Fibroblast of skin of right quadriceps (primary cell): ENCODE results near the gene DCXR.

ENCODE experiments used
- DNase-seq: peaks from one replicate; pipeline ENCODE4 v3.0.0-alpha.2; 2013

The DCXR gene

GRCh38 chr17:82036634-82037091, 834 bp downstream of the DCXR start:
- no peak for DNase-seq

GRCh38 chr17:82035956-82036633, 1.4 kb downstream of the DCXR start:
- no peak for DNase-seq

DNA sequence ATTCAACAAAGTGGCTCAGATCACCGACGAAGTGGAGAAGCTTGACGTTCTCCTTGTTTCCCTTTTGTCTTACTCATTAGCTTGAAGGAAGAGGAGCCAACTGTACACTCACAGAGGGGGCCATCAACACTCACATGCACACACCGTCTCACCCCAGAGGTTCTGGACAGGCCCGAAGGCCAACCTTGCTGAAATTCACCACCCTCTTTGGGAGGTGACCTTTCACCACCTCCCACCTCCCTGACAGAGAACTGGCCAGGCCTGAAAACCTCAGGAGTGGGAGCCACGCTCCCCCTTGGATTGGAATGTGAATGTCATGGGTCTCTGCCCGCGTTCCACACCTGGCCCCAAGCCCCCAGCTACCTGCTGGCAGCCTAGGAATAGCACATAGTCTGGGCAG, 2.0 kb downstream of the DCXR start:
- no peak for DNase-seq

DNA sequence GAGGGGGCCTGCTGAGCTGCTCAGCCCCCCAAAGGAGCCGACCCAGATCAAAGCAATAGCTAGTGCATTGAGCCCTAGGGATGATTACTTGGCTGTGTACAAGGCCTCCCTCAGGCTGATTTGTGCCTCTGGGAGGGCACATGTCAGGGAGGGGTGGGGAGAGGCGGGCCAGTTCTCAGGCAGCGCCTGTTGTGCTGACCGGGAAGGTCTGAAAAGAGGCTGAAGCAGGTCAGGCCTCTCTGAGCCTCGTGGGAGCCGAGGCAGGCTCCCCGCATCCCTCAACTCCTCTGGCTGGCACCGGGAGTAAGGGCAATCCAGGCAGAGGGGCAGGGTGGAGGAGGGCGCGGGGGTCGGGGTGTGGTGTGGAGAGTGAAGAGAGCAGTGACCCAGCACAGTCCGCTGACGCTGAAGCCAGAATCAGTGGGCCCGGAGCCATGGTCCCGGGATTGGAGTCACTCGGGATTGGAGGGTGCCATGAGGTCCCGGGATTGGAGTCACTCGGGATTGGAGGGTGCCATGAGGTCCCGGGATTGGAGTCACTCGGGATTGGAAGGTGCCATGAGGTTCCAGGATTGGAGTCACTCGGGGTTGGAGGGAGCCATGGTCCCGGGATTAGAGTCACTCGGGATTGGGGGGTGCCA, 3.0 kb downstream of the DCXR start:
- no peak for DNase-seq

GRCh38 chr17:82033359-82034085, 4.0 kb downstream of the DCXR start:
- no peak for DNase-seq

DNA sequence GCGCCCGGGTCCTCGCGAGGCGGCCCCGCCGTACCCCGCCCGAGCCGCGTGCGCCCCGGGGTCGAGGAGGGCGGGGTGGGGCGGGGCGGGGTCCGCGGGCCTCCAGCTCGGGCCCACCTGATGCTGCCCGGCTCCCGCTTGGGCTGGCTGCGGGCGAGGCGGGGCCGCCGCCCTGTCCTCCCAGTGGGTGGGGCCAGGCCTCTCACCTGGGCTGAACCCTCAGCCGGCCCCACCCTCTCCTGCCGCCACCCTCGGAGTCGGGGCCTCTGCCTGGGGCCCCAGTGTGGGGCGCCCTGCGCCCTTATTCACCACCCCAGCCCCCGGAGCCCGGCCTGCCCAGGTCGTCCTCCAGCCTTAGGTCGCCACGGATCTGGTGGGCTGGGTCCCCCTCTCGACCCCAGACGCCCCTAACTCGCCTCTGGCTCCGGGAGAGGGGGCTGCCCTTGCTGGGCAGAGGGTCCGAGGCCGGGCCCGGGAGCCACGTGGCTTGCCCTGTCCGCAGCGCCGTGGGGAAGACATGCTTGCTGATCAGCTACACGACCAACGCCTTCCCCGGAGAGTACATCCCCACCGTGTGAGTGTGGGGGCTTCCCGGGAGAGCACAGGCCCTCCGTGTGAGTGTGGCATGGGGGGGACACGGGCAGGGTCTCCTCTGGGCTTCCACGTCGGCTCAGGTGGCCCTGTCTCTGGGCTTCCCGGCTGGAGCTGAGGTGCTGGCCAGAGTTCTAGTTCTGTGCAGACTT, 5.4 kb downstream of the DCXR start:
- no peak for DNase-seq

- no peak for DNase-seq
Measured at GRCh38 chr17:82031303-82031884, 6.1 kb downstream of the DCXR start, which contains the start of gene RAC3. Gene RAC3 (plus strand): TSS chr17:82031678. CDS start chr17:82031762, 84 bp downstream.

DNA sequence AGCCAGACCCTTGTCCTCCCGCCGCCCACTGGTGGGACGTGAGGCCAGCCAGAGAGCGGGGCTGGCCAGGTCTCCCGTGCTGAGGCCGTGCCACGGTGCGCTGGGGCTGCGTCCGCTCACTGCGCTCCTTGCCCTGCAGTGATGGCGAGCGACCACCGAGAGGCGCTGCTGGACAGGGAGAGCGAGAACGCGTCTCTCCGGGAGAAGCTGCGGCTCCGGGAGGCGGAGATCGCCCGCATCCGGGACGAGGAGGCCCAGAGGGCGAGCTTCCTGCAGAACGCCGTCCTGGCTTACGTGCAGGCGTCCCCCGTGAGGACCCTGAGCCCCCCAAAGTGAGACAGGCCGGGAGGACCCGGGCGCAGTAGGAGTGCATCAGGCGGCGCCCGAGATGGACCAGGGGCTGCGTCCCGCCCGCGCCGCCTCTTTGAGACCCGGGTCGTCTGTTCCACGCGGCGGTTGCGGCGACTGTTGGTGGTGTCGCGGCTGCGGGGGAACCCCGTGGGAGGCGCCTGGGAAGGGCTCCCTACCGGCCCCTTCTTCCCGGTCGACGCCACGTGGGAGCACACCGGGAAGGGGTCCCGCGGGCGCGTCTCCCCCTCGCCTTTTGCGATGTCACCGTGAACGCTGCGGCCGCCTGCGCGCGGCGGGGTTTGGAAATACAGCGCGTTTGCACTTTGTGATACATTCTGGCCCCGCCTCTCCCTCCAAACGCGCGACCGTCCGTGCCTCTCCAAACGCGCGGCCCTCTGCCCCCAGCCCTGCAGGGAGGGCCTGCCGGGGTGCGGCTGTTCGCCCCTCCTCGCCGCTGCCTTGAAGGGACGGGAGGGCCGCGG, 6.8 kb downstream of the DCXR start:
- DNase-seq, result peak; percentile 73

DNA sequence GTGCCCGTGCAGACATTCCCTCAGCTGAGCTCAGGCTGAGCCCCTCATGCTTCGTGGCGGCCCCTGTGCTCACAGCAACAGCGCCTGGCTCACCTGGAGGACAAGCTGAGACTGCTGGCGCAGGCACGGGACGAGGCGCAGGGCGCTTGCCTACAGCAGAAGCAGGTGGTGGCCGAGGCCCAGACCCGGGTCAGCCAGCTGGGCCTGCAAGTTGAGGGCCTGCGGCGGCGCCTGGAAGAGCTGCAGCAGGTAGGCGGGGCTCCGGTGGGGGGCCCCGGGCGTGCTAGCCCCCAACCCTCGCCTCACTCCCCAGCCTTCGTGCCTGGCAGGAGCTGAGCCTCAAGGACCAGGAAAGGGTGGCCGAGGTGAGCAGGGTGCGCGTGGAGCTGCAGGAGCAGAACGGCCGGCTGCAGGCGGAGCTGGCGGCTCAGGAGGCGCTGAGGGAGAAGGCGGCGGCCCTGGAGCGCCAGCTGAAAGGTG, 7.5 kb downstream of the DCXR start:
- no peak for DNase-seq

DNA sequence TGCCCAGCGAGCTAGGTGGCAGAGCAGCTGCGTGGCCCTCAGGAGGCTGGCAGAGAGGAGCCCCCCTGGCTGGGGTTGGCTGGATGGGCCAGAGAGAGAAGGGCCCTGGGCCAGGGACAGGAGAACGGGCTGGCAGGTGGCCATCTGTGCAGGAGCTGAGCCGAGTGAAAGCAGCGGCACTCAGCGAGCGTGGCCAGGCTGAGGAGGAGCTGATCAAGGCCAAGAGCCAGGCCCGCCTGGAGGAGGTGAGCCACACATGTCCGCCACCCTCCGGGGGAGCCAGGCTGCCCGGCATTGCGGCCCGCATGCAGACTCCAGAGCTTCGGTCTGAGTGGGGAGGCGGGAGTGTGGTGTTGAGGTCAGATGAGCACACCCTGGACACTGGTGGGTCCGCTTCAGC, 8.1 kb downstream of the DCXR start:
- DNase-seq, result no peak

DNA sequence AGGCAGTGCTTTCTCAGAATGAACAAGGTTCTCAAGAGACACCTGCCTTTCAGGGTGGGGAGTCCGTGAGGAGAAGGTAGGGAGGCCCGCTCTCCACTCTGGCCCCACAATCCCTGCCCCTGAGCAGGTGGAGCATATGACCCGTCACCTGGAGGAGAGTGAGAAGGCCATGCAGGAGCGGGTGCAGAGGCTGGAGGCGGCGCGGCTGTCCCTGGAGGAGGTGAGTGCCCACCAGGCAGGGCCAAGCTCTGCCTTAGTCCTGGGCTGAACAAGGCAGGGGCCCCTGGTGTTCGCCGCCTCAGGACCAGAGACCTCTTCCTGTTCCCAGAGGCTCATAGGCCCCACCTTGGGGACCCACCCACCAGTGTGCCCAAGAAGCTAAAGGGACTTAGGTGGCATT, 8.5 kb downstream of the DCXR start:
- DNase-seq, result no peak

DNA sequence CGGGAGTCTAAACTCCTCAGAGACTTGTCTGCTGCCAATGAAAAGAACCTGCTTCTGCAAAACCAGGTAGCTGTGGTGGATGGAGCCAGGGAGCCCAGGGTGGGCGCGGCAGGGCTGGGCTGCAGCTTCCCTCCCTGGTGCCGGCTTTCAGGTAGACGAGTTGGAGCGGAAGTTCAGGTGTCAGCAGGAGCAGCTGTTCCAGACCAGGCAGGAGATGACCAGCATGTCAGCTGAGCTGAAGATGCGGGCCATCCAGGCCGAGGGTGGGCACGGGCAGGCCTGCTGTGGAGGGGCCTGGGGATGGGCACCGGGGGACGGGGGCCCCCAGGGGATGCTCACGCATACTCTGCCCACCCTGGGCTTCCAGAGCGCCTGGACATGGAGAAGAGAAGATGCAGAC, 9.3 kb downstream of the DCXR start:
- DNase-seq, result no peak

DNA sequence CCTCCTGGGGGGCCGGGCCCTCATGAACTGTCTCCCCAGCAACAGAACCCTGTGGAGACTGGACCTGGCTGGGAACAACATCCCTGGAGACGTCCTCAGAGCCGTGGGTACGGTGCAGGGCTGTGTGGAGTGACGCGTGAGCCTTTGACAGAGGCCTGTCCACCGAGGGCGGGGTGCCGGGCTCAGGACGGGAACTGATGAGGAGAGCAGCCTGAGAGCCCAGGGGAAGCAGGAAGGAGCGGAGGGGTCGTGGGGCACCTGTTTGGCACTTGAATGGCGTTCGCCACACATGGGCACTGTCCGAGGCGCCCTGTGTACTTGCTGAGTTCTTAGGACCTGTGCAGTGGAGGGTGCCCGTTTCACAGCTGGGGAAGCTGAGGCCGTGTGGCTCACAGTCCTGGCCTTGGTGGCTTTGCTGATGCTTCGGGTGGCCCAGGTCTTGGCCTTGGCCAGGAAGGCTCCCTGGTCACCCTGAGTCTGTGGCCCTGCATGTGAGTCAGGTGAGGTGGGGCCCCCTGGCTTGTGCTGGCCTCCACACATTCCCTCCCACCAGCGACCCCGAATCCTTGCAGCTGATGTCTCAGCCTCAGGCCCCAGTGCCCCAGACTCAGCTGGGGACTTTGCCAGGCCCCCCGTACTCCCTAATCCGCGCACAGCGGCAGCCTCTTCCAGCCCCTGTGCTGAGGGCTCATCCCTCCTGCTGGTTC, 11.9 kb downstream of the DCXR start:
- DNase-seq, result no peak

DNA sequence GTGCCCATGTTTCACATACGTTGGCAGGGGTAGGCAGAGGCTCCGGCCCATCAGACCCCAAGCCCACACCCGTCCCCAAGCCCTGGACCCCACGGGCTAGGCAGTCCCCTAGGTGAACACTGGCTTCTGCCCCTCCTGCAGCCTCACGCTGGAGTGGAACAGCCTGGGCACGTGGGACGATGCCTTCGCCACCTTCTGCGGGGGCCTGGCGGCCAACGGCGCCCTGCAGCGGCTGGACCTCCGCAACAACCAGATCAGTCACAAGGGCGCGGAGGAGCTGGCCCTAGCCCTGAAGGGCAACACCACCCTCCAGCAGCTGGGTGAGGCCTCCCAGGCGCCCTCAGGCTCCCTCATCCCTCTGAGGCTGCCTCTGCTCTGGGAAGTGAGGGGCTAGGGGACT, 12.6 kb downstream of the DCXR start:
- DNase-seq, result no peak

DNA sequence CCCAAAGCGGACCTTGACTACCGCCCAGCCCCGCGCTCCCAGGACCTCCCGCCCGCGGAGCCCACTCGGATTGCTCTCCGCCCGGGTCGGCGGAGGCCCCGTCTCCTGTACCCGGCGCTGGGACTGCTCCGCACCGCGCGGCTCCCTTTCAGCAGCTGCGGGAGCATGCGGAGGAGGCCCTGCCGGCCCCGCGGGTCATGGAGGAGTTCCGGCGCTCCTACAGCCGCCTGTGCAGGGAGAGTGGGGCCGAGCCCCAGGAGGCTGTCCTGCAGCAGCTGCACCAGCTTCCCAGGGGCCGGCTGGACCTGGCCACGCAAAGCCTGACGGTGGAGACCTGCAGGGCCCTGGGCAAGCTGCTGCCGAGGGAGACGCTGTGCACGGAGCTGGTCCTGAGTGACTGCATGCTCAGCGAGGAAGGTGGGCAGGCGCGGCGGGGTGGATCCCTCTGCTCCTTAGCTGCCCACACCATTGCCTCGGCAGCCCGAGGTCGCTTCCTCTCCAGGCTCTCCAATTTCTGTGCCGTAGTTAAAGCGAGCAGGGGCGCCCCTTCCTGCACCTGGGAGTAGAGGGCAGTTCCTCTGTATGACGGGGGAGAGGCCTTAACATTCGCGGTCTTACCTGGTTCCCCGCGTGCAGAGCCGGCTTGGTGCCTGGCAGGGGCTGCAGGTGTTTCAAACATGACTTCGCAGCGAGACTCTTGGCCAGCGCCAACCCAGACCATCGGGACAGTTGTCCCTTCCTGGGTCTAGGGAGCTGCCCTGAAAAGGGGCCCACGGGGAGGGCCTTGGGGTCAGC, 13.9 kb downstream of the DCXR start:
- DNase-seq, result no peak

- DNase-seq, result peak; percentile 100
Measured at GRCh38 chr17:82022981-82023446, 14.5 kb downstream of the DCXR start, which contains the start of gene LRRC45. Gene LRRC45 (plus strand): TSS chr17:82023305. CDS start chr17:82023644, 339 bp downstream.

DNA sequence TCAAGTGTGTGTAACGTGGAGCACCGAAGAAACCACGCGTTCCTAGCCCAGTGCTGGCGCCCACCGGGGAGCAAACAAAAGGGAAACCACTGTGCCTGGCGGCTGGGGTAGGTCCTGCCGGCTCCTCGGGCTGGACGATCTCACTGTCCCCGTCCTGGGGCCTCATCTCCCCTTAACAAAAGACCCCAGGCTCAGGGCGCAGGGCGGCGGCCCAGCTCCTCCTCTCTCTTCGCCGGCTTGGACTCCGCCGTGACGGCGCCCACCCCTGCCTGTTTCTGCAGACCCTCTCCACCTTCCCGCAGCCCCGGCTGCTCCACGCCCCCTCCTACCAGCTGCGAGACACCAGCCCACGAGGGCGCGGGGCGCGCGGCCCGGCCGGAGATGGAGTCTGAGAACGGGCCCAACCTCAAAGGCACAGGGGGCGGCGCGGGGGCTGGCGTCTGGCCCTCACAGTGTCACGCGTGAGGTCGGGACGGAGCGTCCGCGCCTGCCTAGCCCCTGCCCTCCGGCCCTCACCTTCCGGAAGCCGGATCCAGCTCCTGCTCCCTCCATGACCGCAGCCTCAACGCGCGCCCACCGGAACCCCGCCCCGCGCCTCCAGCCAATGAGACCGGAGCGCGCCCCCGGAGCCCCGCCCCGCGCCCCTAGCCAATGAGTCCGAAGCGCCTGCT, 15.1 kb downstream of the DCXR start, which contains the start of gene CENPX:
TSS of gene CENPX (minus strand) at position 569 of the 671 bp plus-strand sequence. CDS start at position 552, 17 bp downstream.
- DNase-seq, result no peak

- no peak for DNase-seq
Measured at GRCh38 chr17:82021900-82022309, 15.6 kb downstream of the DCXR start.
